WTC11 (cell line): ENCODE results near the gene TAF6. TPM values are rescaled to one million over a fixed set of nuclear protein-coding genes. Genes with fewer than 3 reads are reported as not detected.
A peak's percentile ranks its signal among the peaks of the same experiment; 100 is the strongest.
"Not testable (repeated sequence)": the region's sequence is repeated elsewhere in the genome, so short reads cannot be mapped to it uniquely, and the experiment has no call there.

ENCODE experiments used
- ATAC-seq: fragments of 200-7000 bp; cut with Tn5 transposase; 2 replicates; pipeline ENCODE4 v1.10.0; 2021; ENCODE audit warnings: mild to moderate bottlenecking, moderate library complexity
- CTCF ChIA-PET: fragments of 300-600 bp; sonication (Branson Sonifier 250); formaldehyde crosslinking; loops from one replicate; lab custom pipeline; 2021; ENCODE audit warnings: antibody characterized with exemption; lab: Charles Lee
- POLR2A ChIA-PET: fragments of 350-600 bp; sonication (Branson Sonifier 250); formaldehyde crosslinking; loops from one replicate; lab custom pipeline; 2021; ENCODE audit warnings: antibody characterized with exemption; lab: Charles Lee
- DNase-seq: peaks from one replicate; pipeline ENCODE4 v3.0.0; 2021; ENCODE audit warnings: low spot score
- H3K27ac Mint-ChIP-seq: 2 replicates; pipeline ENCODE4 v1.8.0; 2021; ENCODE audit warnings: mixed read lengths
- H3K27me3 Mint-ChIP-seq: 2 replicates; pipeline ENCODE4 v1.8.0; 2021; ENCODE audit warnings: low read depth, mild to moderate bottlenecking, moderate library complexity, mixed read lengths
- H3K36me3 Mint-ChIP-seq: 2 replicates; pipeline ENCODE4 v1.8.0; 2021; ENCODE audit warnings: mixed read lengths
- H3K4me1 Mint-ChIP-seq: 2 replicates; pipeline ENCODE4 v1.8.0; 2022; ENCODE audit warnings: mixed read lengths
- H3K4me3 Mint-ChIP-seq: 2 replicates; pipeline ENCODE4 v1.8.0; 2021; ENCODE audit warnings: mild to moderate bottlenecking, moderate library complexity, mixed read lengths
- H3K9me3 Mint-ChIP-seq: 2 replicates; pipeline ENCODE4 v1.8.0; 2021; ENCODE audit warnings: mixed read lengths
- ATF1 ChIP-seq: sonication (generic); formaldehyde crosslinking; IDR thresholded peaks from 2 replicates; pipeline ENCODE4 v1.8.1; 2023; ENCODE audit warnings: mild to moderate bottlenecking, moderate library complexity, missing genetic modification reagents
- CREM ChIP-seq: sonication (generic); formaldehyde crosslinking; IDR thresholded peaks from 2 replicates; pipeline ENCODE4 v1.8.1; 2022; ENCODE audit warnings: mild to moderate bottlenecking, missing genetic modification reagents, moderate library complexity
- ELF4 ChIP-seq: sonication (generic); formaldehyde crosslinking; IDR thresholded peaks from 2 replicates; pipeline ENCODE4 v1.8.1; 2022; ENCODE audit warnings: low read depth, mild to moderate bottlenecking, moderate library complexity, missing genetic modification reagents
- GABPB1 ChIP-seq: sonication (generic); formaldehyde crosslinking; IDR thresholded peaks from 2 replicates; pipeline ENCODE4 v1.8.1; 2023; ENCODE audit warnings: mild to moderate bottlenecking, missing genetic modification reagents
- KAT7 ChIP-seq: sonication (generic); formaldehyde crosslinking; IDR thresholded peaks from 2 replicates; pipeline ENCODE4 v1.8.1; 2023; ENCODE audit warnings: missing genetic modification reagents, mild to moderate bottlenecking, borderline replicate concordance
- NFATC4 ChIP-seq: fragments of 250-450 bp; sonication (Bioruptor Pico); IDR thresholded peaks from 2 replicates; pipeline ENCODE4 v1.9.0; 2021; ENCODE audit warnings: mild to moderate bottlenecking
- NR1H2 ChIP-seq: sonication (generic); formaldehyde crosslinking; IDR thresholded peaks from 2 replicates; pipeline ENCODE4 v1.9.0; 2021; ENCODE audit warnings: mild to moderate bottlenecking, moderate library complexity, missing genetic modification reagents
- NR2C2 ChIP-seq: sonication (generic); formaldehyde crosslinking; IDR thresholded peaks from 2 replicates; pipeline ENCODE4 v1.8.0; 2022; ENCODE audit warnings: mild to moderate bottlenecking, missing genetic modification reagents
- RORB ChIP-seq: fragments of 250-450 bp; sonication (Bioruptor Pico); IDR thresholded peaks from 2 replicates; pipeline ENCODE4 v1.9.0; 2021; ENCODE audit warnings: mild to moderate bottlenecking
- SOX15 ChIP-seq: fragments of 250-450 bp; sonication (Bioruptor Pico); IDR thresholded peaks from 2 replicates; pipeline ENCODE4 v1.9.0; 2021; ENCODE audit warnings: mild to moderate bottlenecking
- TEAD4 ChIP-seq: sonication (generic); formaldehyde crosslinking; IDR thresholded peaks from 2 replicates; pipeline ENCODE4 v1.8.0; 2022; ENCODE audit warnings: mild to moderate bottlenecking, missing genetic modification reagents
- ZBTB21 ChIP-seq: sonication (generic); formaldehyde crosslinking; IDR thresholded peaks from 2 replicates; pipeline ENCODE4 v1.8.1; 2023; ENCODE audit warnings: mild to moderate bottlenecking, missing genetic modification reagents, borderline replicate concordance
- ZNF138 ChIP-seq: sonication (generic); formaldehyde crosslinking; conservative IDR thresholded peaks from 2 replicates; pipeline ENCODE4 v1.8.1; 2022; ENCODE audit warnings: mild to moderate bottlenecking, moderate library complexity, missing genetic modification reagents
- ZNF263 ChIP-seq: sonication (generic); formaldehyde crosslinking; IDR thresholded peaks from 2 replicates; pipeline ENCODE4 v1.8.1; 2022; ENCODE audit warnings: low read depth, mild to moderate bottlenecking, moderate library complexity, missing genetic modification reagents
- ZNF317 ChIP-seq: sonication (generic); formaldehyde crosslinking; IDR thresholded peaks from 2 replicates; pipeline ENCODE4 v1.8.1; 2023; ENCODE audit warnings: low read depth, mild to moderate bottlenecking, moderate library complexity, missing genetic modification reagents, borderline replicate concordance
- ZNF416 ChIP-seq: fragments of 250-450 bp; sonication (Bioruptor Pico); IDR thresholded peaks from 2 replicates; pipeline ENCODE4 v1.9.0; 2021; ENCODE audit warnings: mild to moderate bottlenecking, inconsistent platforms
- ZNF423 ChIP-seq: fragments of 250-450 bp; sonication (Bioruptor Pico); IDR thresholded peaks from 2 replicates; pipeline ENCODE4 v2.1.2; 2022; ENCODE audit warnings: mild to moderate bottlenecking, moderate library complexity
- total RNA-seq: library from RNA; stranded (reverse); gene quantifications from 3 replicates; pipeline ENCODE4 v1.2.3, GENCODE V29; 2021
- TF ChIP-seq, protein P1 (sequence below): sonication (generic); formaldehyde crosslinking; IDR thresholded peaks from 2 replicates; pipeline ENCODE4 v1.8.0; 2022; ENCODE audit warnings: mild to moderate bottlenecking, missing genetic modification reagents
- TF ChIP-seq, protein P2 (sequence below): sonication (generic); formaldehyde crosslinking; IDR thresholded peaks from 2 replicates; pipeline ENCODE4 v1.8.1; 2023; ENCODE audit warnings: mild to moderate bottlenecking, missing genetic modification reagents, moderate library complexity
- TF ChIP-seq, protein P3 (sequence below): fragments of 200-600 bp; IDR thresholded peaks from 2 replicates; pipeline ENCODE4 v1.8.0; 2022; ENCODE audit warnings: antibody characterized with exemption
- TF ChIP-seq, protein P4 (sequence below): sonication (generic); formaldehyde crosslinking; IDR thresholded peaks from 2 replicates; pipeline ENCODE4 v1.8.1; 2023; ENCODE audit warnings: mild to moderate bottlenecking, missing genetic modification reagents
- TF ChIP-seq, protein P5 (sequence below): sonication (generic); formaldehyde crosslinking; IDR thresholded peaks from 2 replicates; pipeline ENCODE4 v1.8.1; 2023; ENCODE audit warnings: mild to moderate bottlenecking, missing genetic modification reagents, moderate library complexity
- TF ChIP-seq, protein P6 (sequence below): fragments of 250-450 bp; sonication (Bioruptor Pico); conservative IDR thresholded peaks from 2 replicates; pipeline ENCODE4 v1.9.0; 2021; ENCODE audit warnings: mild to moderate bottlenecking
- TF ChIP-seq, protein P7 (sequence below): fragments of 250-450 bp; sonication (Bioruptor Pico); IDR thresholded peaks from 2 replicates; pipeline ENCODE4 v2.1.2; 2022; ENCODE audit warnings: mild to moderate bottlenecking, moderate library complexity

TAF6 gene
- total RNA-seq, 1 experiment from 2014 or later, result 121 TPM

DNA sequence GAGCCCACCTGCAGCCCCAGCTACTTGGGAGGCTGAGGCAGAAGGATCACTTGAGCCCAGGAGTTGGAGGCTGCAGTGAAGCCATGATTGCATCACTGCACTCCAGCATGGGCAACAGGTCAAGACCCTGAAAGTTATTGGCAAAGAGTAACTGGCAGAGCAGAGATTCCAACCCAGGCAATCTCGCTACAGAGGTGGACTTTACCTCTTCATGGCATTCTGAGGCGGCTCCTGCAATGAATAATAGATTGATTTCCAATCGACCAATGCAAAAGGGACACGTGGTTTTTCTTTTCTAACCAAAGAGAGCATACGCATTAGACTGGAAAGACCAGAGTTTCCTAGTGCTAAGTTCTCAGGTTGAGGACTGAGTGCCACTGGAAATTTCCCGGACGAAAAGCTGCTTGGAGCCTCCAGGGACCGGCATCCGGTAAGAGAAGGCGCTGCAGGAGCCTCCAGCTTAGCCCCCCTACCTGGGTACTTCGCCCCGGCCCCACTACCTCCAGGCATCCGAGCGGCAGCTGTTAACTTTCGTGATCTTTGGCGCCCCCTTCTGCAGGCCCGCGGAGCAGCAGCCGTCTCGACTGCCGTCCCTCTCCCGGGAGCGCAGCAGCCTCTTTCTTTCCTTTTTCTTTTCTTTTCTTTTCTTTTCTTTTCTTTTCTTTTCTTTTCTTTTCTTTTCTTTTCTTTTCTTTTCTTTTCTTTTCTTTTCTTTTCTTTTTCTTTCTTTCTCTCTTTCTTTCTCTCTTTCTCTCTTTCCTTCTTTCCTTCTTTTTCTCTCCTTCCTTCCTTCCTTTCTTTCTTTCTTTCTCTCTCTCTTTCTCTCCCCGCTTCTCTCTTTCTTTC, 11.7 kb upstream of the TAF6 start (continued):
- TF ChIP-seq KAT7, result no peak
- TF ChIP-seq ZNF317 (CRISPR knock-in tag), result no peak
- TF ChIP-seq GABPB1 (CRISPR knock-in tag), result peak; percentile 73
- no peak for TF ChIP-seq ZNF263 (CRISPR knock-in tag)
- no peak for TF ChIP-seq ATF1 (CRISPR knock-in tag)
- TF ChIP-seq NR1H2, result no peak
- no peak for TF ChIP-seq NR2C2 (CRISPR knock-in tag)
- TF ChIP-seq SOX15, result no peak
- no peak for TF ChIP-seq CREM
- TF ChIP-seq ZNF416 (CRISPR knock-in tag), result no peak

DNA sequence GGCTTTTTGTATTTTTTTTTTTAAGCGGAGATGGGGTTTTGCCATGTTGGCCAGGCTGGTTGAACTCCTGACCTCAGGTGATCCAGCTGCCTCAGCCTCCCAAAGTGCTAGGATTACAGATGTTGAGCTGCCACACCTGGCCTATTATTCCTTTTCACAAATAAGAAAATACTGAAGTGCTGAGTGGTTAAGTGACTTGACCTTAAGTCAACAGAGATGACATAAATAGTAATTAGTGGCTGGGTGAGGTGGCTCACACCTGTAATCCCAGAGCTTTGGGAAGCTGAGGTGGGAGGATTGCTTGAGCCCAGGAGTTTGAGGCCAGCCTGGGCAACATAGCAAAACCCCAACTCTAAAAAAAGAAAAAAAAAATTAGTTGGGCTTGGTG, 11.1 kb upstream of the TAF6 start:
- CTCF ChIA-PET, result interaction anchor here (0.6 to 4.9 kb wide), 30 partner anchors 8 to 277 kb away, joined by 3 to 54 read pairs (median 6); partner anchors contain the start of genes AP4M1, GAL3ST4, GJC3 and GPC2
- not testable (repeated sequence) for DNase-seq, H3K36me3 Mint-ChIP-seq

DNA sequence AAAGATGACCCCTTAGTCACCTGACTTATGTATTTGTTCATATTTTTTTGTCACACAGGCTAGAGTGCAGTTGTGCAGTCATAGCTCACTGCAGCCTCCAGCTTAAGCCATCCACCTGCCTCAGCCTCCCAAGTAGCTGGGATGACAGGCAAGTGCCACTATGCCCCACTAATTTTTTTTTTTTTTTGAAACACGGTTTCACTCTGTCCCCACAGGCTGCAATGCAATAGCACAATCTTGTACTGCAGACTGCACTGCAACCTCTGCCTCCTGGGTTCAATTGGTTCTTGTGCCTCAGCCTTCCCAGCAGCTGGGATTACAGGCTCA, 9.4 kb upstream of the TAF6 start:
- ATAC-seq, result no peak
- peaks cover 15% of the 10 kb centered on the region for H3K27me3 Mint-ChIP-seq
- peaks cover 14% of the 10 kb centered on the region for H3K4me1 Mint-ChIP-seq
- H3K36me3 Mint-ChIP-seq, result no peaks in the 10 kb centered on the region
- no peak overlapping the region for H3K27ac Mint-ChIP-seq
- ChIA-PET CTCF (interaction anchor here (0.6 to 3.2 kb wide), 5 partner anchors 19 to 40 kb away, joined by 3 to 41 read pairs (median 3); partner anchors contain the start of genes AP4M1, GAL3ST4, LAMTOR4 and MCM7), POLR2A (interaction anchor here (1.0 kb wide), 1 partner anchor 27 kb away, joined by 9 read pairs; the partner anchor contains the start of genes AP4M1 and MCM7)
- peak overlapping the region; percentile 77 for H3K4me3 Mint-ChIP-seq
- TF ChIP-seq ZNF138 (CRISPR knock-in tag) (no peak), RORB (no peak), NR1H2 (no peak), ZBTB21 (CRISPR knock-in tag) (no peak), ELF4 (CRISPR knock-in tag) (no peak), ZNF423 (no peak), ATF1 (CRISPR knock-in tag) (no peak), TEAD4 (CRISPR knock-in tag) (no peak), NFATC4 (CRISPR knock-in tag) (no peak)
- TF ChIP-seq, protein P1, sequence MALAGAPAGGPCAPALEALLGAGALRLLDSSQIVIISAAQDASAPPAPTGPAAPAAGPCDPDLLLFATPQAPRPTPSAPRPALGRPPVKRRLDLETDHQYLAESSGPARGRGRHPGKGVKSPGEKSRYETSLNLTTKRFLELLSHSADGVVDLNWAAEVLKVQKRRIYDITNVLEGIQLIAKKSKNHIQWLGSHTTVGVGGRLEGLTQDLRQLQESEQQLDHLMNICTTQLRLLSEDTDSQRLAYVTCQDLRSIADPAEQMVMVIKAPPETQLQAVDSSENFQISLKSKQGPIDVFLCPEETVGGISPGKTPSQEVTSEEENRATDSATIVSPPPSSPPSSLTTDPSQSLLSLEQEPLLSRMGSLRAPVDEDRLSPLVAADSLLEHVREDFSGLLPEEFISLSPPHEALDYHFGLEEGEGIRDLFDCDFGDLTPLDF (CRISPR knock-in tag), result no peak
- TF ChIP-seq, protein P2, sequence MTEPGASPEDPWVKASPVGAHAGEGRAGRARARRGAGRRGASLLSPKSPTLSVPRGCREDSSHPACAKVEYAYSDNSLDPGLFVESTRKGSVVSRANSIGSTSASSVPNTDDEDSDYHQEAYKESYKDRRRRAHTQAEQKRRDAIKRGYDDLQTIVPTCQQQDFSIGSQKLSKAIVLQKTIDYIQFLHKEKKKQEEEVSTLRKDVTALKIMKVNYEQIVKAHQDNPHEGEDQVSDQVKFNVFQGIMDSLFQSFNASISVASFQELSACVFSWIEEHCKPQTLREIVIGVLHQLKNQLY (CRISPR knock-in tag), result no peak
- TF ChIP-seq, protein P3, sequence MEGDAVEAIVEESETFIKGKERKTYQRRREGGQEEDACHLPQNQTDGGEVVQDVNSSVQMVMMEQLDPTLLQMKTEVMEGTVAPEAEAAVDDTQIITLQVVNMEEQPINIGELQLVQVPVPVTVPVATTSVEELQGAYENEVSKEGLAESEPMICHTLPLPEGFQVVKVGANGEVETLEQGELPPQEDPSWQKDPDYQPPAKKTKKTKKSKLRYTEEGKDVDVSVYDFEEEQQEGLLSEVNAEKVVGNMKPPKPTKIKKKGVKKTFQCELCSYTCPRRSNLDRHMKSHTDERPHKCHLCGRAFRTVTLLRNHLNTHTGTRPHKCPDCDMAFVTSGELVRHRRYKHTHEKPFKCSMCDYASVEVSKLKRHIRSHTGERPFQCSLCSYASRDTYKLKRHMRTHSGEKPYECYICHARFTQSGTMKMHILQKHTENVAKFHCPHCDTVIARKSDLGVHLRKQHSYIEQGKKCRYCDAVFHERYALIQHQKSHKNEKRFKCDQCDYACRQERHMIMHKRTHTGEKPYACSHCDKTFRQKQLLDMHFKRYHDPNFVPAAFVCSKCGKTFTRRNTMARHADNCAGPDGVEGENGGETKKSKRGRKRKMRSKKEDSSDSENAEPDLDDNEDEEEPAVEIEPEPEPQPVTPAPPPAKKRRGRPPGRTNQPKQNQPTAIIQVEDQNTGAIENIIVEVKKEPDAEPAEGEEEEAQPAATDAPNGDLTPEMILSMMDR, result no peak
- TF ChIP-seq, protein P4, sequence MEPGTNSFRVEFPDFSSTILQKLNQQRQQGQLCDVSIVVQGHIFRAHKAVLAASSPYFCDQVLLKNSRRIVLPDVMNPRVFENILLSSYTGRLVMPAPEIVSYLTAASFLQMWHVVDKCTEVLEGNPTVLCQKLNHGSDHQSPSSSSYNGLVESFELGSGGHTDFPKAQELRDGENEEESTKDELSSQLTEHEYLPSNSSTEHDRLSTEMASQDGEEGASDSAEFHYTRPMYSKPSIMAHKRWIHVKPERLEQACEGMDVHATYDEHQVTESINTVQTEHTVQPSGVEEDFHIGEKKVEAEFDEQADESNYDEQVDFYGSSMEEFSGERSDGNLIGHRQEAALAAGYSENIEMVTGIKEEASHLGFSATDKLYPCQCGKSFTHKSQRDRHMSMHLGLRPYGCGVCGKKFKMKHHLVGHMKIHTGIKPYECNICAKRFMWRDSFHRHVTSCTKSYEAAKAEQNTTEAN, result no peak
- TF ChIP-seq, protein P5, sequence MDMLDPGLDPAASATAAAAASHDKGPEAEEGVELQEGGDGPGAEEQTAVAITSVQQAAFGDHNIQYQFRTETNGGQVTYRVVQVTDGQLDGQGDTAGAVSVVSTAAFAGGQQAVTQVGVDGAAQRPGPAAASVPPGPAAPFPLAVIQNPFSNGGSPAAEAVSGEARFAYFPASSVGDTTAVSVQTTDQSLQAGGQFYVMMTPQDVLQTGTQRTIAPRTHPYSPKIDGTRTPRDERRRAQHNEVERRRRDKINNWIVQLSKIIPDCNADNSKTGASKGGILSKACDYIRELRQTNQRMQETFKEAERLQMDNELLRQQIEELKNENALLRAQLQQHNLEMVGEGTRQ, result no peak
- TF ChIP-seq, protein P6, sequence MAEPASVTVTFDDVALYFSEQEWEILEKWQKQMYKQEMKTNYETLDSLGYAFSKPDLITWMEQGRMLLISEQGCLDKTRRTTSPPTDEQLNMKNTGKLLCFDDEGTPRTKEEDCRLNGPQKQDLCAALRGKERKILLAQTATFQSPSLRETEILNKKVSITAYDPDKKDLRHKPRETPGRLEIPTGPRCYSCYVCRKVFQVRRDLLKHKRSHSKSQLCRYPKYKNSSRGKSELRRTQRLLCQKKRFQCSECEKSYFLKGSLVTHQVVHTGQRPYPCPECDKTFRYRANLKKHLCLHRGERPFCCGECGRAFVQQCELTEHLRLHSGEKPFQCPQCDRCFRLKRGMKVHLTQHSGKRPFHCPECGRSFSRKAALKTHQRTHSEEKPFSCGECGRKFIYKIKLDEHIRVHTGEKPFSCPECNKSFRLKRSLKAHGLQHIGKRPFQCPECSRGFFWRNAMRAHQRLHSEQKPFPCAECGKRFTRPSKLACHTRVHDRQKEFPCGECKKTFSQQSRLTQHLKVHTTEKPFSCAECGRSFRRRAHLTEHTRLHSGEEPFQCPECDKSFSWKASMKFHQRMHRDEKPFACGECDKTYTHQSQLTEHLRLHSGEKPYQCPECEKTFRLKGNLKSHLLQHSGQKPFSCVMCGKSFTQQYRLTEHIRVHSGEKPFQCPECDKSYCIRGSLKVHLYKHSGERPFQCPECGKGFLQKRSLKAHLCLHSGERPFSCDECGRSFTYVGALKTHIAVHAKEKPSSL (CRISPR knock-in tag), result no peak
- TF ChIP-seq, protein P7, sequence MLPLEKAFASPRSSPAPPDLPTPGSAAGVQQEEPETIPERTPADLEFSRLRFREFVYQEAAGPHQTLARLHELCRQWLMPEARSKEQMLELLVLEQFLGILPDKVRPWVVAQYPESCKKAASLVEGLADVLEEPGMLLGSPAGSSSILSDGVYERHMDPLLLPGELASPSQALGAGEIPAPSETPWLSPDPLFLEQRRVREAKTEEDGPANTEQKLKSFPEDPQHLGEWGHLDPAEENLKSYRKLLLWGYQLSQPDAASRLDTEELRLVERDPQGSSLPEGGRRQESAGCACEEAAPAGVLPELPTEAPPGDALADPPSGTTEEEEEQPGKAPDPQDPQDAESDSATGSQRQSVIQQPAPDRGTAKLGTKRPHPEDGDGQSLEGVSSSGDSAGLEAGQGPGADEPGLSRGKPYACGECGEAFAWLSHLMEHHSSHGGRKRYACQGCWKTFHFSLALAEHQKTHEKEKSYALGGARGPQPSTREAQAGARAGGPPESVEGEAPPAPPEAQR (CRISPR knock-in tag), result no peak
- H3K9me3 Mint-ChIP-seq, result no peaks in the 10 kb centered on the region
- DNase-seq, result no peak

More for the DNA sequence above, 11.1 kb upstream of the TAF6 start:
- Mint-ChIP-seq H3K27me3 (peaks cover 15% of the 10 kb centered on the region), H3K4me1 (peaks cover 11% of the 10 kb centered on the region)
- not testable (repeated sequence) for H3K9me3 Mint-ChIP-seq, H3K27ac Mint-ChIP-seq, H3K4me3 Mint-ChIP-seq, ATAC-seq
- POLR2A ChIA-PET, result interaction anchor here (0.6 to 1.7 kb wide), 5 partner anchors 29 to 48 kb away, joined by 3 to 11 read pairs (median 4); partner anchors contain the start of genes AP4M1, GAL3ST4, GPC2 and MCM7
